Uterus (tissue), 2 donors: ENCODE results near the gene SLC22A31.

Source experiments
- CTCF ChIP-seq, 4 experiments: fragments of 200-600 bp in 2 of 4; fragments of 450-650 bp in 2 of 4; sonication (generic) in 2 of 4; IDR thresholded peaks; one replicate each; pipeline ENCODE4 v1.5.1; 2016 to 2019; ENCODE audit warnings: antibody characterized with exemption in 4 of 4, mild to moderate bottlenecking in 2 of 4, moderate library complexity in 1 of 4
- POLR2A ChIP-seq, 2 donors: fragments of 450-650 bp; IDR thresholded peaks; one replicate each; pipeline ENCODE4 v1.6.1; 2016; ENCODE audit warnings: antibody characterized with exemption in 2 of 2, mild to moderate bottlenecking in 1 of 2, moderate library complexity in 1 of 2

DNA sequence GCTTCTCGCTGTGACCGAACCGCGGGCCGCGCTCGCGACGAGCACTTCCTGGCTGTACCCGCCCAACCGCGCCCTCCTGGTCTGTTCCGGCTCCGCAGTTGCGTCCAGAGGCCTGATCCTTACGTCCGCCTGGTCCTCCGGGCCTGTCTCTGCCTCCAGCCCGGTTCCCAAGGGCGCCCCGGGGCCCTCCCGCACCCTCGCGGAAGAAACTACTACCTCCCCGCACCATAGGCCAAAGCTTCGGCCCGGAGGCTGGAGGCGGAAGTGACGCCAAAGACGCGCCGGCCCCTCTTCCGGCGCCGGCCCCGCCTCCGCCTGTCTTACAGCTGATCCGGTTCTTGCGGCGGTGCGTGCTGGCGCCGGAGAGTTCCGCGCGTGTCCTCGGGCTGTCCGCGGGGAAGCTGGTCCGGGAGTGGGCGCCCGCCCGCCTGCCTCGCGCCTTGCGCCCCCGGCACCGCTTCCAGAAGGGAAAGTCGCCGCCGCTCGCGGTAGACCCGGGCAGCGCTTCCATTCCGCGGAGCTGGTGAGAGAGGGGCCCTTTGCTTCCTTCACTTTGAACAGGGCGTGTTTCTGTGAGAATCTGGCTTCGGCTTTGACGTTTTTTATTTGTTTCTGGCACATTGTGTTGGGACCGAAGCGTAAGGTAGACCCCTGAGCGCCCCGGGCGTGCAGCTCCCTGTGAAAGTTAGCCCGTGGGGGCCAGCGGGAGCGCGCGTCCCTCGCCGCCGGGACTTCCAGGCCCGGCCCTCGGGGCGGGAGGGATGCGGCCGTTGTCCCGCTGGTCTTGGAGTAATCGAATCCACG lies 17.3 kb upstream of the SLC22A31 start, which contains the start of gene ZNF778:
- TF ChIP-seq CTCF (IDR thresholded peaks at IDR 0.05) = peak in 2 of 4 experiments; percentile 26 to 35
- peak; percentile 74 to 78 for TF ChIP-seq POLR2A (IDR thresholded peaks at IDR 0.05)
